IMR-90 (cell line): ENCODE results near the gene AP3S1. TPM values are rescaled to one million over a fixed set of nuclear protein-coding genes. Genes with fewer than 3 reads are reported as not detected.

Experiments used
- ATAC-seq: fragments of 200-7000 bp; cut with Tn5 transposase; 2 replicates; pipeline ENCODE4 v1.9.1; 2020; ENCODE audit warnings: low read depth, mild to moderate bottlenecking, moderate library complexity
- BruUV-seq: library from RNA; stranded (reverse); fragments of 400-500 nt; replicated peaks from 2 replicates; lab custom pipeline; 2021; lab: Mats Ljungman, UMichigan
- CTCF ChIA-PET: fragments of 300-600 bp; formaldehyde crosslinking; extraction: SDS; loops from one replicate; lab custom pipeline; 2021; ENCODE audit warnings: antibody characterized with exemption; lab: Yijun Ruan, JAX
- POLR2A ChIA-PET: fragments of 300-600 bp; sonication (Branson Sonifier 250); formaldehyde crosslinking; loops from one replicate; lab custom pipeline; 2022; ENCODE audit warnings: antibody characterized with exemption; ENCODE audit not compliant: unreplicated experiment; lab: Charles Lee
- DNase-seq: peaks from one replicate; pipeline ENCODE4 v3.0.0; 2013
- H2AFZ ChIP-seq: replicated peaks from 2 replicates; pipeline ENCODE3; 2013; ENCODE audit warnings: low read length, mild to moderate bottlenecking; ENCODE audit not compliant: poor library complexity
- H2AK5ac ChIP-seq: 2 replicates; pipeline ENCODE4 v1.6.1; 2013; ENCODE audit warnings: low read depth, low read length, inconsistent platforms
- H2AK9ac ChIP-seq: replicated peaks from 2 replicates; pipeline ENCODE3; 2013; ENCODE audit warnings: mild to moderate bottlenecking, low read depth, low read length, moderate library complexity; ENCODE audit not compliant: poor library complexity
- H2BK120ac ChIP-seq: 2 replicates; pipeline ENCODE4 v1.6.1; 2013; ENCODE audit warnings: low read depth, low read length, inconsistent platforms
- H2BK15ac ChIP-seq: 3 replicates; pipeline ENCODE4 v1.6.1; 2013; ENCODE audit warnings: low read depth, low read length, inconsistent platforms
- H2BK20ac ChIP-seq: 2 replicates; pipeline ENCODE4 v1.6.1; 2013; ENCODE audit warnings: low read depth, mild to moderate bottlenecking, inconsistent platforms, low read length, moderate library complexity
- H2BK5ac ChIP-seq: 2 replicates; pipeline ENCODE4 v1.6.1; 2013; ENCODE audit warnings: mild to moderate bottlenecking, low read depth, low read length, inconsistent platforms; ENCODE audit not compliant: poor library complexity, severe bottlenecking
- H3K14ac ChIP-seq: replicated peaks from 2 replicates; pipeline ENCODE4 v1.6.1; 2013; ENCODE audit warnings: low read depth, low read length, inconsistent platforms
- H3K18ac ChIP-seq: 2 replicates; pipeline ENCODE4 v1.6.1; 2013; ENCODE audit warnings: low read depth, low read length, control low read depth
- H3K23ac ChIP-seq: 2 replicates; pipeline ENCODE4 v1.6.1; 2013; ENCODE audit warnings: low read depth, low read length, inconsistent platforms
- H3K27ac ChIP-seq: 2 replicates; pipeline ENCODE4 v1.5.1; 2013; ENCODE audit warnings: mild to moderate bottlenecking, control low read depth, low read length; ENCODE audit not compliant: insufficient read depth
- H3K27me3 ChIP-seq: 2 replicates; pipeline ENCODE4 v1.6.1; 2013; ENCODE audit warnings: low read length; ENCODE audit not compliant: control insufficient read depth, insufficient read depth
- H3K36me3 ChIP-seq: 2 replicates; pipeline ENCODE4 v1.6.1; 2013; ENCODE audit warnings: low read length, mixed read lengths; ENCODE audit not compliant: control insufficient read depth, insufficient read depth
- H3K4ac ChIP-seq: 2 replicates; pipeline ENCODE4 v1.6.1; 2013; ENCODE audit warnings: low read depth, low read length, inconsistent platforms
- H3K4me1 ChIP-seq: 2 replicates; pipeline ENCODE4 v1.6.1; 2013; ENCODE audit warnings: low read length, mixed read lengths; ENCODE audit not compliant: control insufficient read depth, insufficient read depth
- H3K4me2 ChIP-seq: 2 replicates; pipeline ENCODE4 v1.6.1; 2013; ENCODE audit warnings: low read depth, mild to moderate bottlenecking, control low read depth, low read length, moderate library complexity
- H3K4me3 ChIP-seq: 2 replicates; pipeline ENCODE4 v1.5.1; 2013; ENCODE audit warnings: low read depth, mild to moderate bottlenecking, control low read depth, low read length, moderate library complexity; ENCODE audit not compliant: insufficient read depth
- H3K56ac ChIP-seq: 2 replicates; pipeline ENCODE4 v1.6.1; 2013; ENCODE audit warnings: low read length, inconsistent platforms; ENCODE audit not compliant: insufficient read depth; ENCODE audit errors: extremely low read depth
- H3K79me1 ChIP-seq, 2 experiments: 2 replicates each; pipeline ENCODE4 v1.6.1; 2013; ENCODE audit warnings: low read length in 2 of 2, inconsistent platforms in 1 of 2, low read depth in 1 of 2
- H3K9ac ChIP-seq: 2 replicates; pipeline ENCODE4 v1.6.1; 2013; ENCODE audit warnings: low read depth, low read length, control low read depth
- H3K9me1 ChIP-seq: 2 replicates; pipeline ENCODE4 v1.6.1; 2013; ENCODE audit warnings: low read length, inconsistent platforms; ENCODE audit not compliant: insufficient read depth
- H3K9me3 ChIP-seq: 2 replicates; pipeline ENCODE4 v1.6.1; 2013; ENCODE audit warnings: low read length; ENCODE audit not compliant: control insufficient read depth, insufficient read depth
- H4K20me1 ChIP-seq: 2 replicates; pipeline ENCODE4 v1.6.1; 2013; ENCODE audit warnings: low read length, inconsistent platforms; ENCODE audit not compliant: insufficient read depth
- H4K5ac ChIP-seq: 2 replicates; pipeline ENCODE4 v1.6.1; 2013; ENCODE audit warnings: mild to moderate bottlenecking, low read depth, low read length, control low read depth
- H4K8ac ChIP-seq, 2 experiments: 2 replicates each; pipeline ENCODE4 v1.6.1; 2013; ENCODE audit warnings: low read depth in 2 of 2, low read length in 2 of 2, control low read depth in 1 of 2, inconsistent platforms in 1 of 2
- H4K91ac ChIP-seq: 2 replicates; pipeline ENCODE4 v1.6.1; 2013; ENCODE audit warnings: low read depth, low read length, inconsistent platforms; ENCODE audit not compliant: insufficient read depth
- MXI1 ChIP-seq: IDR thresholded peaks from 2 replicates; pipeline ENCODE4 v1.6.1; 2012; ENCODE audit warnings: low read depth, mild to moderate bottlenecking, low read length, moderate library complexity, borderline replicate concordance
- WGBS, 2 experiments: methylation state at CpG; one replicate each; pipeline versions ENCODE4 v1.1.5 to v1.1.7; 2013; ENCODE audit warnings: missing lambda C conversion rate in 2 of 2; ENCODE audit not compliant: insufficient read length in 1 of 2; ENCODE audit errors: extremely low coverage in 2 of 2; 5-methylcytosine and 5-hydroxymethylcytosine counted together
- dilution Hi-C: fragments of 300-500 bp; cut with HindIII; formaldehyde crosslinking; loops from one replicate; pipeline ENCODE4 v1.14.3; 2018; ENCODE audit warnings: low sequenced_read_pairs; ENCODE audit not compliant: unreplicated experiment
- in situ Hi-C: fragments of 300-500 bp; cut with MboI; formaldehyde crosslinking; loops from 3 replicates; pipeline ENCODE4 v1.14.3; 2019; ENCODE audit warnings: low sequenced_read_pairs, inconsistent platforms, mixed read lengths
- intact Hi-C: fragments of 100-400 bp; cut with micrococcal nuclease; formaldehyde crosslinking; loops from 2 replicates; pipeline ENCODE4 v1.10.0; 2022
- polyA plus RNA-seq, 3 experiments: library from polyadenylated mRNA; depleted of rRNA; stranded (reverse); fragments of >200 nt; gene quantifications; 2 replicates each; pipeline ENCODE4 v1.2.3, GENCODE V29; 2012; ENCODE audit warnings: low replicate concordance in 1 of 3
- total RNA-seq: library from RNA; depleted of rRNA; stranded (reverse); fragments of >200 nt; gene quantifications from 2 replicates; pipeline ENCODE4 v1.2.3, GENCODE V29; 2012; rRNA removed

The AP3S1 gene
- total and polyA plus RNA-seq, 2 of the 4 experiments (the other 2 are of a cell fraction) = 21.9 to 73.1 TPM

GRCh38 chr5:115963566-115963965 lies 121.8 kb downstream of the AP3S1 start:
- Histone ChIP-seq H3K27me3 (peaks cover 28% of the 10 kb centered on the region), H3K4me2 (no peak overlapping the region), H2BK120ac (no peak overlapping the region), H2BK20ac (no peak overlapping the region), H3K27ac (no peak overlapping the region), H2BK15ac (no peak overlapping the region), H3K4me1 (peaks cover 1% of the 10 kb centered on the region; the same call in 1 of the 2 replicates), H2AK5ac (no peak overlapping the region), H4K91ac (no peak overlapping the region), H3K79me1 (no peaks in the 10 kb centered on the region), H3K36me3 (no peaks in the 10 kb centered on the region), H2AK9ac (no peak overlapping the region), H3K14ac (no peak overlapping the region), H3K4ac (no peak overlapping the region), H4K20me1 (no peaks in the 10 kb centered on the region), H4K8ac (no peak overlapping the region), H4K5ac (no peak overlapping the region), H2AFZ (peak overlapping the region; percentile 26), H2BK5ac (no peak overlapping the region), H3K18ac (no peak overlapping the region), H3K9me3 (peaks cover 9% of the 10 kb centered on the region; the same call in 1 of the 2 replicates), H3K56ac (no peak overlapping the region), H3K9ac (no peak overlapping the region), H3K4me3 (no peak overlapping the region), H3K23ac (no peak overlapping the region), H3K9me1 (0 out of 2 replicates have a peak, but pooled peaks cover 3% of the 10 kb centered on the region)
- in situ Hi-C loops = no loop called here
- DNase-seq = no peak
- ChIA-PET CTCF (no interaction called here), POLR2A (no interaction called here)
- dilution Hi-C loops = no loop called here
- no TSS peak for BruUV-seq
- ATAC-seq = no peak
- 60% methylated on average over 5 of the region's 17 CpGs; no CpG with 5 or more reads in 1 of the 2 experiments for WGBS, 2 experiments
- intact Hi-C loops = no loop called here
- TF ChIP-seq MXI1 = no peak

Other genes starting within 250 kb of the AP3S1 start
- gene TICAM2, start 239.5 kb upstream of the AP3S1 start, total RNA-seq = 4.3 and 6.9 TPM in 2 replicates
- 2.9 and 3.4 TPM in 2 replicates for gene TICAM2, start 239.5 kb upstream of the AP3S1 start, polyA plus RNA-seq (2012; rRNA removed)
- 75.6 and 173 TPM in 2 replicates for gene TMED7, start 215.9 kb upstream of the AP3S1 start, total RNA-seq
- 86.7 and 107 TPM in 2 replicates for gene TMED7, start 215.9 kb upstream of the AP3S1 start, polyA plus RNA-seq (2012; rRNA removed)
- gene CDO1, start 25.3 kb upstream of the AP3S1 start, total RNA-seq = 3.3 and 8.6 TPM in 2 replicates
- gene CDO1, start 25.3 kb upstream of the AP3S1 start, polyA plus RNA-seq (2012; rRNA removed) = 4.8 and 7.9 TPM in 2 replicates
- 95.7 and 117 TPM in 2 replicates for gene ATG12, start 370 bp upstream of the AP3S1 start, total RNA-seq
- 55.6 and 68.0 TPM in 2 replicates for gene ATG12, start 370 bp upstream of the AP3S1 start, polyA plus RNA-seq (2012; rRNA removed)
- gene LVRN, start 120.5 kb downstream of the AP3S1 start, total RNA-seq = under 0.01 and 0.18 TPM in 2 replicates
- 0.06 and 0.10 TPM in 2 replicates for gene LVRN, start 120.5 kb downstream of the AP3S1 start, polyA plus RNA-seq (2012; rRNA removed)
- not detected in 2 replicates for gene ARL14EPL, start 190.5 kb downstream of the AP3S1 start, total RNA-seq
- not detected in 2 replicates for gene ARL14EPL, start 190.5 kb downstream of the AP3S1 start, polyA plus RNA-seq (2012; rRNA removed)
- 20.4 and 35.8 TPM in 2 replicates for gene COMMD10, start 243.1 kb downstream of the AP3S1 start, total RNA-seq
- gene COMMD10, start 243.1 kb downstream of the AP3S1 start, polyA plus RNA-seq (2012; rRNA removed) = 9.5 and 12.8 TPM in 2 replicates